C4-2B (cell line): ENCODE data around the gene KCTD7.

ENCODE experiments used
- CTCF ChIP-seq: fragments of 450-650 bp; conservative IDR thresholded peaks from 2 replicates; pipeline ENCODE4 v1.5.1; 2017; ENCODE audit warnings: mild to moderate bottlenecking
- ZFX ChIP-seq: fragments of 450-650 bp; IDR thresholded peaks from 2 replicates; pipeline ENCODE4 v1.6.1; 2017

GRCh38 chr7:66642932-66643331 is 14.3 kb downstream of the KCTD7 start:
- TF ChIP-seq CTCF: no peak
- TF ChIP-seq ZFX: no peak
